Smooth muscle cell of the brain vasculature (primary cell): ENCODE results near the gene GMNC.
A peak's percentile ranks its signal among the peaks of the same experiment; 100 is the strongest.
"Not testable (repeated sequence)": the region's sequence is repeated elsewhere in the genome, so short reads cannot be mapped to it uniquely, and the experiment has no call there.

ENCODE experiments used
- DNase-seq: peaks from one replicate; pipeline ENCODE4 v3.0.0-alpha.2; 2012; ENCODE audit warnings: low read depth, low spot score

GMNC gene, protein sequence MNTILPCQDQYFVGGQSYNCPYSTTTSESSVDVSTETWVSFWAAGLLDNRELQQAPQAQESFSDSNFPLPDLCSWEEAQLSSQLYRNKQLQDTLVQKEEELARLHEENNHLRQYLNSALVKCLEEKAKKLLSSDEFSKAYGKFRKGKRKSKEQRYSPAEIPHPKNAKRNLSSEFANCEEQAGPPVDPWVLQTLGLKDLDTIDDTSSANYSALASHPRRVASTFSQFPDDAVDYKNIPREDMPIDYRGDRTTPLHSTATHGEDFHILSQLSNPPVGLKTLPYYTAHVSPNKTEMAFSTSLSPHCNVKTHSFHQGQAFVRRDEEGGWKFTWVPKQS

DNA sequence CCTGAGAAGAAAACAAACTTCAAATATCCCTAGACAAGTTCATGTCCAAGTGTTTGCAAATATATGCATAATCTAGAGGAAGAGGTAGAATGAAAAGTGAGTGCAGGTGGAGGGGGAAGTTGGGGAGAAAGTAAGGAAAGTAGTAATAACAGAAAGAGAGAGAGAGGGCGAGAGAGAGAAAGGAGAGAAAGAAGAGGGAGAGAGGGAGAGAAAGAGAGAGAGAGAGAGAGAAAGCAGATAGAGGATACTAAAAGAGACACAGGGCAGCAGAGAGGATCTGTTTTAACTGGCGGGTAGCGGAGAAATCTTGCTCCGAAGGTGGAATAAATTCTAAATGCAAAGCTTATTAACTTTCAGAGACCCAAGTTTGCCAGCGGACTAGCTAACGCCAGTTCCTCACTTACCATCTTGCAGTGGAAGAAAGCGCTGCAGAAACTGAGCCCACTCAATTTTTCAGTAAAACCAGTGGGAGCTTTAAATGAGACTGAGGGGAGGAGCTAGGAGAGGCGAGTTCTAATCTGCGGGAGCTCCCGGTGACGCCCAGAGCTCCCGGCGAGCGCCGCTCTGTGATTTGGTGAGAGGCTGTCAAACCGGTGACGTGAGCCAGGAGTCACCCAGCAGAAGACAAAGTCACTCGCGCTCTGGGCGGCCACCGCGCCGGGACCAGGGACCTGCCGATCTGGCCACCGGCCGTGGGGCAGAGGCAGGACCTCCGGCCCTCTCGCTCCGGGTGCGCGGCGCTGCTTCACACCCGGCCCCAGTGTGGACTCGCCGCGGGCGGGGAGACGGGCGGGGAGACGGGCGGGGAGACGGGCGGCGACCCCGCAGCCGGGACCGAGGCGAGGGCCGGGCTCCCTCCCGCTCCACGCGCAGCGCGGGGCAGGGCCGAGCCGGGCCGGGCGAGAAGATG, at the start of gene GMNC:
TSS of gene GMNC (minus strand) at position 486 of the 910 bp plus-strand sequence. CDS start at position 407, 79 bp downstream.
- peak; percentile 28 for DNase-seq

DNA sequence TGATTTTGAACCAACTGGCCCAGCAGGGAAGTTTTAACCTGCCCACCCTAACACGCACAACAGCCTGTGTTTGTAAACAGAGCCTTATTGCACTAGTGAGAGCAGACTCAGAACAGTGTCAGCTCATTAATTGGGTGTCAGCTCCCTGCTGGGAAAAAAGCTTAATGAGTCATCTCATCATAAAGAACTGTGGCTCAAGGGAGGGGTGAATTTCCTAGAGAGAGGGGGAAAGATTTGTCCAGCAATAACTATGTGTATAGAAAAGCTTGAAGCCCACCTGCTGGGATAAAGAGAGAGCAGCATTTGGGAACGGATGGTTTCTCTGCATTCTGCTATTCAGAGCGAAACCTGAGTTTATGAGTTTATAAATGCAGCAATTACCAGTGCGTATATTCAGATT, 48.9 kb upstream of the GMNC start:
- DNase-seq = no peak

- no peak for DNase-seq
These were observed 47.4 kb upstream of the GMNC start for GRCh38 chr3:190909908-190910307.

DNA sequence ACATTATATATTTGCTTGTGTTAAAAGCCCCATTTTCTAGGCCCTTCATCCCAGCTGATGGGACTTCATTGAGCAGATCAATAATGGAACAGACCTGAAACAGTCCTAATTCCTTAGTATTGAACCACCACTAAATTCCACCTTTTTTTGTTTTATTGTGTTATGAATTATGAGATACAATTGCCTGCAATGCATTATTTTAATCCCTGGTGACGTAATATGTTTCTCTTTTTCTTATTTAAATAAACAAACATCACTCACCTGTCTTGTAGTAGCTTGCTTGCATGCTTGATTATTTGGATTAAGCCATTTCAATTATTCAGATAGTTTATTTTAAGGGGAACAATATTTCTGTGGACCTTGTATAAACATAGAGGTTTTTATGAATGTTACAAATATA, 40.7 kb upstream of the GMNC start:
- no peak for DNase-seq

GRCh38 chr3:190902292-190902691, 39.8 kb upstream of the GMNC start:
- no peak for DNase-seq

DNA sequence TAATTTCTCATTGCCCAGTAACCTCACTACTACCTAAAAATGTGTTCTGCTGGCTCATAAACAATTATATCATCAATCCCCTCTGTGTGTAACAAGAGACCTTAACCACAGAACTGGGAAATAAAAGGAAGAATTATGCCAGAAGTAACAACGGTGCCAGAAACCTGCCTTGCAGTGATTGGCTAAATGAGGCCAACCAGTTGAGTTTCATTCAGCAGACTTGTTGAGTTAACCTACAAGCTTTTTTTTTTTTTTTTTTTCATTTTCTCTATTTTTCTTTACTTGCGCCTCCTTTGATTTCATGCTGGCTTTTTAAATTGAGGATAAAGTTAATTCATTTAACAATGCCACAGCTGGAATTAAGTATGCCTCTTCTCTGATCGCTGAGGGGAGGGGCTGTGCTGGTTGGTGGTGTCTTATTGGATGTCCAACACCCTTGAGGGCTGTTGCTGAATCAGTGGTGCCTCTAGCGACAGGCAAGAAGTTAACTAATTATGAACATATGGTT, 30.0 kb upstream of the GMNC start:
- DNase-seq = no peak

GRCh38 chr3:190886945-190887344, 24.5 kb upstream of the GMNC start:
- DNase-seq = no peak

GRCh38 chr3:190883973-190884832, 21.7 kb upstream of the GMNC start:
- DNase-seq = peak; percentile 45

GRCh38 chr3:190883141-190883540, 20.6 kb upstream of the GMNC start:
- no peak for DNase-seq

GRCh38 chr3:190877925-190878324, 15.4 kb upstream of the GMNC start:
- no peak for DNase-seq

- not testable (repeated sequence) for DNase-seq
These were observed 13.9 kb upstream of the GMNC start for GRCh38 chr3:190876433-190876832.

DNA sequence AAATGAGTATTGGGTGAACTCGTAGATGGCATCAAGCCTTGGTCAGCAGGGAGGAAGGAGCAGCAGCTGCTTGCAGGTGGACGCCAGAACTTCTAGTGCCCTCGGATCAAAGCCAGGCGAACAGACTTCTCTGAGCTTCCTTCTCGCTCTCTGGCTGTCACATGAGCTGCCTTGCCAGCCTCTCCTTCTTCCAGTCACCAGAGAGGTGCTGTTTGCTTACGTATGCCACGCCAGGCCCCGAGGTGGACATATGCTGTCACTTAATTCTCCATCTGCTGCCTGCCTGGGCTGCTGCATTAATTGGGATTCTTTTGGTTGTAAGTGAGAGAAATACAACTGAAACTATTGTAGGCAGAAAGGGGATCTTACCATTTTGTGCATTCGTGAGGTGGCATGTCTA, 12.6 kb upstream of the GMNC start:
- DNase-seq = not testable (repeated sequence)

DNA sequence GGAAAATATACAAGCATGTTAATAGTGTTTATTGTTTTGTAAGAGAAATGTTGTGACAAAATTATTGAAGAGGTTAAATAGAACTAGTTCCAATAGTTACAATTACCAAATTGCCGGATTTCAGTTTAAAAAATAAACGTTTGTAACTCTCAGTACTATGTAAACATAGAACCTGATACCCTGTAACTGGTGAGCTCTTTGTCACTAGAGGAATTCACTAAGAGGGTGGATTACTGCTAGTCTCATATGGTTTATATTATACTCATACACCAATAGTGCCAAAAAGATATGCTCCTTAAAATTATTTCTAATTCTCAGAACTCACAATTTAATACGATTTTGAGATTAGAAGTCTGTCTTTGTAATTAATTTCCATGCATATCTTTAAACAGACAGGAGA, 7.6 kb upstream of the GMNC start:
- DNase-seq = no peak

DNA sequence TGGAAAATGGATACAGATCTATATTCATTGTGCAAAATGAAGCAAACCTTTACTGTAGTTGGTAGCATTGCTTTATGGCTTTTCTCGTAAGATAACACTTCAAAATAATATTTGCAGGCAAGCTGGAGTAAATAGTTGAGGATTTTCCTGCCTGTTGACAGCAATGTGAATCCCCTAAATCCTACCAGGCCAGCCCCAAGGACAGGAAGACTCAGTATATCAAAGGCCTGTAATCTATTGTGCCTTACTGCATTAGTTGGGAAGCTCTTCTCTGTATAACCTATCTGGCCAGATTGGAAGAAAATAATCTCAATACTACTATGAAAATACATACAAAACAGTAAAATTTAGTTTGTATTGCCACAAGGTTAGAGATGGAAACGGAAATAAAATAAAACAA, 4.6 kb upstream of the GMNC start:
- no peak for DNase-seq

DNA sequence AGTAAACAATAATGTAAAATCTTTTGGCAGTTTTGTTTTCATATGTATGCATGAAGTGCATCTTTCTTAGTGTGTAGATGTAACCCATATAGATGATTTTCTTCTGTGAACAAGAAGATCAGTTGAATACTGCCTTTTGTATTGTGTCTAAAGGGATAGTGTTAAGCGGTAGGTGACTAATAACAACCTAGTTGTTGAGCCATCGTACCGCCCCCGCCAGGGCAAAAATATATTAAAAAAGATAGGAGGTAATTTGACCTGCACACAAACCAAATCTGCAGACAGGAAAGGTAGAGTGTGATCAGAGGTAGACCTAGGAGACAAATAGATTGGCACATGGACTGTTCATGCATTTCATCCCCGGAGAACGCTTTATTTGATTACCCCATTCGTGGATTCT, 3.3 kb upstream of the GMNC start:
- DNase-seq = no peak

DNA sequence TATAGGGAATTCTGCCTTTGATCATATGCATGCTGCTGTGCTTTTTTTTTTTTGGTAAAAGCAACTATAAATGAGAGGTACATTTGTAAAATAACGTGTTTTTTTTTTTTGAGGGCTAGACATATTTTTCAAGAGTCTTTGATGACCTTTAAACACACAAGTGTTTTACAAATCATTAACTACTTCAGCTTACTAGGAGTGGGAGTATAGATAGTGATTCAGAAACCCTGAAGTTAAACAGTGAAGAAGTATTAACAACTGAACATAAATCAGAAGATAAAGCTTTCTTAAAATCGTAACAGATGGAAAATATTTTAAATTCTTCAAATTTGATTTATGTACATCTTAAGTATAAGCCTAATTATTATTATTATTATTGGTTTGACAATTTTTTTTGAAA, 2.9 kb upstream of the GMNC start:
- DNase-seq = no peak

GRCh38 chr3:190864002-190864401, 1.5 kb upstream of the GMNC start:
- DNase-seq = no peak

- no peak for DNase-seq
These were observed 598 bp upstream of the GMNC start for GRCh38 chr3:190863119-190863465.

DNA sequence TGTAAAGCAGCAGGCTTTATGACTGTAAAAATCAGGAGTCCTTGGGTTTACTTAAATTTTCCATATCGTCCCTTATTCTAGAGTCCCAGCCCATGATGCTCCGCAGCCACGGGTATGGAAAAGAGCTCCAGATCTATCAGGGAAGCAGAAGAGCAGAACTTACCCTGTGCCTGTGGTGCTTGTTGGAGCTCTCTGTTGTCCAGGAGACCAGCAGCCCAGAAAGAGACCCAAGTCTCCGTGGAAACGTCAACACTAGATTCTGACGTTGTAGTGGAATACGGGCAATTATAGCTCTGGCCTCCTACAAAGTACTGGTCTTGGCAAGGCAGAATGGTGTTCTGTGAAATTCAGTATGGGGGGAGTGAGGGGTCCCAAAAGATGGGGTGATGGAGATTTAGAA, 2.0 kb downstream of the GMNC start:
- DNase-seq = no peak

DNA sequence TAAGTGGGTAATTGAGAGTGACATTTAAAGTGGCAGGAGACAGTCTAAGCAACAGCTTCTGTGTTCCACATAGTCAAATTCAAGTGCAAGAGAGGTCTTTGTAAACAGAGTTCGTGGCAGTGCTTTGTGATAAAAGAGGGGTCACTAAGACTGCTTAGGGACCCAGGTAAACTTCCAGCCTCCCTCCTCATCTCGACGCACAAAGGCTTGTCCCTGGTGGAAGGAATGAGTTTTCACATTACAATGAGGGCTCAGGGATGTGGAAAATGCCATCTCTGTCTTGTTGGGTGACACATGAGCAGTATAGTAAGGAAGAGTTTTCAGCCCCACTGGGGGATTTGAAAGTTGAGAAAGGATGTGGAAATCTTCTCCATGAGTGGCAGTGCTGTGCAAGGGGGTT, 7.3 kb downstream of the GMNC start:
- DNase-seq = no peak

DNA sequence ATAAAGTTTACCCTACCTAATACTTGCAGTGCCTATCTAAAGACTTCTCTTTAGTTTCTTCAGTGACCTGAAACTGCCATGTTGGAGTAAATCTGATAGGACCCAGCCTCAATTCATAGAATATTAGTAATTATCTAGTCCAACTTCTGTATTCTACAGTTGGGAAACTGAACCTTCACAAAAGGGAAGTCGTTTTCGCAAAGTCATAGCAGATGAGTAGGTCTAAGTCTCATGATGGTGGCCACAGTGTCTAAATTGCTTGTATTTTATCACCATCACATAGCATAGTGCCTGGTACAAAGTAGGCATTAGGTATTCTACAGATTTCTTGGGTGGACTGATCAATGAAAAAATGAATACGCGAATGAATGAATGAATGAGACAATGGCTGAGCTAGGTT, 8.4 kb downstream of the GMNC start:
- no peak for DNase-seq

DNA sequence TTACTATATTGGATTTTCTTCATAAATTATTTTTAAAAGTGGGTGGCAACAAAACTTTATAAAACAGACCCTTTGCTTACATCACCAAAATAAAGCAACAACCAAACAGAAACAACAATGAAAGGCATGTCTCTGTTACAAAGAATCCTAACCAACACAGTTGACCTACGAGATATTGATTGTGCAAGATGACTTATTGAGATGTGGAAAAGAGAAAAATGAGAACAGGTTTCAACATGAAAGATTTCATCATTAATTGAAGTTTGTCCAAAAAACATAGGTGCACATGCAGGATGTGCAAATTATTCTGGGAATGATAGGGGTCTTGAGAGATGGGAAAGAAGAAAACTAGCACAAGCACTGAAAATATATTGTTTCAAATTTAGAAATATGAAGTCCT, 9.0 kb downstream of the GMNC start:
- DNase-seq = no peak
